HG03565 (cell line): ENCODE measurements around the gene DNAJB5.

Experiments
- ATAC-seq: cut with Tn5 transposase; IDR thresholded peaks from one replicate; pipeline ENCODE4 v1.9.1; 2021; ENCODE audit warnings: mild to moderate bottlenecking, moderate library complexity; ENCODE audit not compliant: unreplicated experiment

Gene DNAJB5

DNA sequence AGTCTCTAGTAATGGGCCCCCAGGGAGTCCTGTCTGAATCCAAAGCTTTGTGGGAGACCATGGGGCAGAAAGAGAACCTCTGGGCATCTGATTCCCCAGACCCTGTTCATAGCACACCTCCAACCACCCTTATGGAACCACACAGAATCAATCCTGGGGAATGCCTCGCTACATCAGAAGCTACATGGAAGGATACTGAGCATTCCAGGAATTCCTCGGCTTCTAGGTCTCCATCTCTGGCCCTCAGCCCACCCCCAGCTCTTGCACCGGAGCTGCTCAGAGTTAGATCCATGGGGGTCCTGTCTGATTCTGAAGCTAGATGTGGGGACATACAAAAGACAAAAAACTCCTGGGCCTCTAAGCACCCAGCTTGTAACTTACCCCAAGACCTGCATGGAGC, 54.5 kb downstream of the DNAJB5 start:
- ATAC-seq, result no peak
